ENCODE results near the gene PRSS53. TPM values are rescaled to one million over a fixed set of nuclear protein-coding genes. Genes with fewer than 3 reads are reported as not detected.

PRSS53 gene
- total and polyA plus RNA-seq, 10 of the 15 experiments (the other 5 are each of a cell fraction or from before 2014, with no cell fraction given) = 0.35 to 3.4 (median 0.88) TPM; not detected in 2

GRCh38 chr16:31085873-31086628, 2.7 kb downstream of the PRSS53 start (continued):
- TF ChIP-seq, protein P1, sequence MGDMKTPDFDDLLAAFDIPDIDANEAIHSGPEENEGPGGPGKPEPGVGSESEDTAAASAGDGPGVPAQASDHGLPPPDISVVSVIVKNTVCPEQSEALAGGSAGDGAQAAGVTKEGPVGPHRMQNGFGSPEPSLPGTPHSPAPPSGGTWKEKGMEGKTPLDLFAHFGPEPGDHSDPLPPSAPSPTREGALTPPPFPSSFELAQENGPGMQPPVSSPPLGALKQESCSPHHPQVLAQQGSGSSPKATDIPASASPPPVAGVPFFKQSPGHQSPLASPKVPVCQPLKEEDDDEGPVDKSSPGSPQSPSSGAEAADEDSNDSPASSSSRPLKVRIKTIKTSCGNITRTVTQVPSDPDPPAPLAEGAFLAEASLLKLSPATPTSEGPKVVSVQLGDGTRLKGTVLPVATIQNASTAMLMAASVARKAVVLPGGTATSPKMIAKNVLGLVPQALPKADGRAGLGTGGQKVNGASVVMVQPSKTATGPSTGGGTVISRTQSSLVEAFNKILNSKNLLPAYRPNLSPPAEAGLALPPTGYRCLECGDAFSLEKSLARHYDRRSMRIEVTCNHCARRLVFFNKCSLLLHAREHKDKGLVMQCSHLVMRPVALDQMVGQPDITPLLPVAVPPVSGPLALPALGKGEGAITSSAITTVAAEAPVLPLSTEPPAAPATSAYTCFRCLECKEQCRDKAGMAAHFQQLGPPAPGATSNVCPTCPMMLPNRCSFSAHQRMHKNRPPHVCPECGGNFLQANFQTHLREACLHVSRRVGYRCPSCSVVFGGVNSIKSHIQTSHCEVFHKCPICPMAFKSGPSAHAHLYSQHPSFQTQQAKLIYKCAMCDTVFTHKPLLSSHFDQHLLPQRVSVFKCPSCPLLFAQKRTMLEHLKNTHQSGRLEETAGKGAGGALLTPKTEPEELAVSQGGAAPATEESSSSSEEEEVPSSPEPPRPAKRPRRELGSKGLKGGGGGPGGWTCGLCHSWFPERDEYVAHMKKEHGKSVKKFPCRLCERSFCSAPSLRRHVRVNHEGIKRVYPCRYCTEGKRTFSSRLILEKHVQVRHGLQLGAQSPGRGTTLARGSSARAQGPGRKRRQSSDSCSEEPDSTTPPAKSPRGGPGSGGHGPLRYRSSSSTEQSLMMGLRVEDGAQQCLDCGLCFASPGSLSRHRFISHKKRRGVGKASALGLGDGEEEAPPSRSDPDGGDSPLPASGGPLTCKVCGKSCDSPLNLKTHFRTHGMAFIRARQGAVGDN (IDR thresholded peaks at IDR 0.05) = no peak
- TF ChIP-seq ZBTB40 (IDR thresholded peaks at IDR 0.05; ENCODE audit: borderline replicate concordance) = no peak

Data from GM12878 (cell line).